GM13976 (cell line): Measurements from ENCODE around the gene ID1.

Source experiments
- DNase-seq: peaks from one replicate; pipeline ENCODE4 v3.0.0; 2012; ENCODE audit warnings: low spot score
- in situ Hi-C: fragments of 300-500 bp; cut with MboI; formaldehyde crosslinking; loops from one replicate; pipeline ENCODE4 v1.12.0; 2022; ENCODE audit warnings: low sequenced_read_pairs, mixed read lengths, inconsistent platforms; ENCODE audit not compliant: unreplicated experiment
- TF ChIP-seq, protein P1 (sequence below): IDR thresholded peaks from 2 replicates; pipeline ENCODE4 v1.5.1; 2012; ENCODE audit warnings: borderline replicate concordance, mild to moderate bottlenecking; ENCODE audit not compliant: insufficient read depth; ENCODE audit errors: extremely low read depth, missing control alignments, control extremely low read depth

ID1 gene

DNA sequence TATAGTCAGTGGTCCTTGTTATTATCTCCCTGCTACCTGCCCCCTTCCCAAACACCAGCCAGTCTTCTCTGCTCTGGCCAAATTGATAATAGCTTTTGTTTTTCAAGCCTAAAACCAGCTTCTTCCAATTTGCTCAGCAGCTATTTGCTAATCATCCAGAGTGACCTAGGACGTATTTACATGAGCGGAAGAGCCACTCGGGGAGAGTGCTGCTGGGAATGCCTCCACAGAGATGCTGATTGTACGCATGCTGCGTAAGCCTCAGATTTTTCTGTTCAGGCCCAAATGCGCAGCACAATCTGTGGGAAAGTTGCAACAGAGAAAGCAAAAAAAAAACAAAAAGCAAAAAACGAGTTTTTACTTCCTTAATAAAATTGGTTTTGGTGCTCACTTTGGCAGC lies 24.4 kb upstream of the ID1 start:
- in situ Hi-C loops: no loop called here
- DNase-seq: no peak
- TF ChIP-seq, protein P1, sequence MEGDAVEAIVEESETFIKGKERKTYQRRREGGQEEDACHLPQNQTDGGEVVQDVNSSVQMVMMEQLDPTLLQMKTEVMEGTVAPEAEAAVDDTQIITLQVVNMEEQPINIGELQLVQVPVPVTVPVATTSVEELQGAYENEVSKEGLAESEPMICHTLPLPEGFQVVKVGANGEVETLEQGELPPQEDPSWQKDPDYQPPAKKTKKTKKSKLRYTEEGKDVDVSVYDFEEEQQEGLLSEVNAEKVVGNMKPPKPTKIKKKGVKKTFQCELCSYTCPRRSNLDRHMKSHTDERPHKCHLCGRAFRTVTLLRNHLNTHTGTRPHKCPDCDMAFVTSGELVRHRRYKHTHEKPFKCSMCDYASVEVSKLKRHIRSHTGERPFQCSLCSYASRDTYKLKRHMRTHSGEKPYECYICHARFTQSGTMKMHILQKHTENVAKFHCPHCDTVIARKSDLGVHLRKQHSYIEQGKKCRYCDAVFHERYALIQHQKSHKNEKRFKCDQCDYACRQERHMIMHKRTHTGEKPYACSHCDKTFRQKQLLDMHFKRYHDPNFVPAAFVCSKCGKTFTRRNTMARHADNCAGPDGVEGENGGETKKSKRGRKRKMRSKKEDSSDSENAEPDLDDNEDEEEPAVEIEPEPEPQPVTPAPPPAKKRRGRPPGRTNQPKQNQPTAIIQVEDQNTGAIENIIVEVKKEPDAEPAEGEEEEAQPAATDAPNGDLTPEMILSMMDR: no peak

DNA sequence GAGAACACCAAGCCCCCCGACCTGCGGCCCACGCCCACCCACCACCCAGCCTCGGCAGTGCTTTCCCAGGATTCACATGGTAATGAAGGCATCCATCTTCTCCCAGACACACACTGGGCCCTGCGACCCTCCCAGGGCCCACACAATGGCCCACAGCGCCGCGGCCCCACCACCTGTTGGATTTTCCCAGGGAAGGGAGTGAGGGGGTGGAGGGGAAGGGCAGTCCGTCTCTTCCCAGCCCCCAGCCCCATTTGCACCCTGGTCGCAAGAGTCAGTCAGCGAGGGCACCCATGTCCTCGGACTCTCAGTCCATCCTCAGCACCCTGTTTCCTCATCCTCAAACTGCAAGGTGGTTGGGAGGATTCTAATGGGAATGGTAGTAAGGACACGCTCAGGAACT lies 23.7 kb upstream of the ID1 start:
- no peak for DNase-seq
- TF ChIP-seq, protein P1: no peak
- in situ Hi-C loops: no loop called here

DNA sequence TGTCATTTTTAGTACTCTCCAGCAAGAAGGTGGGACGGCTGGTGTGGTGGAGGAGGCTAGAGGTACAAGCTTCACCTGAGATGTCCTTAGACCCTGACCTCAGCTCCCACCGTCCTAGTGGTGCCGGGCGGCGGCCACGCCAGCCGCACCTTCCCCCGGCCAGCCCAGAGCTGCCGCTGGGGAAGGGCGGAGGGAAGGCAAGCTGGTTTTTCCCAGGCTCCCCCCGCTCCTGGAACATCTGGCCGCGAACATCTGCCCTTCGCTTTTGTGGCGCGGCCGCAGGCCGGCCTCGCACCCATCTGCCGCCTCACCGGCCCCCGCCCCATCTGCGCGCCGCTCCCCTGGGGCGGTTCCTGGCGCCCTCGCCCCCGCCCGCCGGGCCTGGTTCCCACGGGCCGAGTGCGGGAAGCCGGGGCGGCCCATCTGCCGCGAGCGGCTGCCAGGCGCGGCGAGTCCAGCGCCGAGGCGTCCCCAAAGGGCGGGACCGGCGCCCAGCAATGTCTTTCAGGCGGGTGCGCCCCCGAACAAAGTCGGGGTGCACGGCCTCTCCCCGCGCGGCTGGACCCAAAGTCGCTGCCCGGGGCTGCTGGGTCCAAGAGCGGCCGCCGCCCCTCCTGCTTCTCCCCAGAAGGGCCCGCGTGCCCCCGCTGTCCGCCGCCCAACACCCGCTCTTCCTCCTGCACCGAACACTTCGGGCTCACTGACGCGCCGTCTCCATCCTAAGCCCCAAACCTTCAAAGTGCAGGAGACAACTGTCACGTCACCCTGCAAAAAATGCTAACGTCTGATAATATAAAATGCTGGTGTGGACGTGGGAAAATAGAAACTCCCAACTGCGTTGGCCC lies 17.3 kb upstream of the ID1 start:
- DNase-seq: peak; percentile 73
- in situ Hi-C loops: no loop called here
- TF ChIP-seq, protein P1: no peak

DNA sequence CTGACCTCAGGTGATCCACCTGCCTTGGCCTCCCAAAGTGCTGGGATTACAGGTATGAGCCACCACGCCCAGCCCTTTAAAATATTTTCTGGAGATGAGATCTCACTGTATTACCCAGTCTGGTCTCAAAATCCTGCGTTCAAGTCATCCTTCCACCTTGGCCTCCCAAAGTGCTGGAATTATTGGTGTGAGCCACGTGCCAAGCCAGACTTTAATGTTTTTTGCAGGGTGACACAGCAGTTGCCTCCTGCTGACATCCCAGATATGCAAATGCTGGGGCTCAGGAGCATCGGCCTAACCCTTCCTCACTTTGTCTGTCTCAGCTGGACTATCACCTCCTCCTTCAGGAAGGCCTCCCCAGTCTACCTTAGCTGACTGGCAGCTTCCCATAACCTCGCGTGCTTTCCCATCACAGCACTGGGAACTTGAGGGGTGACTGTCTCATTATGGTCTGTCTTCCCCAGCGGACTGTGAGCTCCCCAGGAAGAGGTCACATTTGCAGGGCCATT lies 14.3 kb upstream of the ID1 start:
- TF ChIP-seq, protein P1: no peak
- in situ Hi-C loops: no loop called here
- no peak for DNase-seq

DNA sequence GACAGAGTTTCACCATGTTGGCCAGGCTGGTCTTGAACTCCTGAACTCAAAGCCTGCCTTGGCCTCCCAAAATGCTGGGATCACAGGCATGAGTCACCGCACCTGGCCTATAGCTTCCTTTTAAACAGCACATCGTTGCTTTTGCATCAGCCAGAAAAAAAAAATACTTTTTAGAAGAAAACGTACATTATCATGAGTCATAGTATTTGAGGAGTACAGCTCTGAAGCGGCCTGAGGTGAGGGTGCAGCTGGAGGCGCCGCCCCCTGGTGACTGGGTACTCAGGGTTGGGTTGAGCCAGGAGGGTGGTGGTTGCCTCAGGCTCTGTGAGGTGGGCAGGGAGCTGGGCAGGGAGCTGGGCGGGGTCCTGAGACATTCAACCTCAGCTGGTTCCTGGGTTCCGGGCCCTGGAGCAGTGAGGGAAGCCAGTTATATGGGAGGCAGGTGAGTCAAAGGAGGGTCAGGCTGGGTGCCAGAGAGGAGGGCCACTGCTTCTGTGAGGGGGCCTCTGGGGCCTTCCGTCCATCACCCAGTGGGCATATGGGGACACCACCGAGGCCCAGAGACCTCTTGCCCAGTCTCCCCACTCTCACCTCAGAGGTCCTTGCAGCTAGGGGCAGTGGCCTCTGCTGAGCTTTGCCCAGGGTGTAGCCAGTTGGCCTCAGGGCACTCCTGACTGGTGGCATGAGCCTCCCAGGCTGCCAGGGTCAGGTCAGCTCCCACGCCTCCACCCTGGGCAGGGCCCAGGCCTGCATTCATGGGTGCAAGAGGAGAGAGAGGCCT lies 11.7 kb upstream of the ID1 start:
- TF ChIP-seq, protein P1: no peak
- in situ Hi-C loops: no loop called here
- no peak for DNase-seq

DNA sequence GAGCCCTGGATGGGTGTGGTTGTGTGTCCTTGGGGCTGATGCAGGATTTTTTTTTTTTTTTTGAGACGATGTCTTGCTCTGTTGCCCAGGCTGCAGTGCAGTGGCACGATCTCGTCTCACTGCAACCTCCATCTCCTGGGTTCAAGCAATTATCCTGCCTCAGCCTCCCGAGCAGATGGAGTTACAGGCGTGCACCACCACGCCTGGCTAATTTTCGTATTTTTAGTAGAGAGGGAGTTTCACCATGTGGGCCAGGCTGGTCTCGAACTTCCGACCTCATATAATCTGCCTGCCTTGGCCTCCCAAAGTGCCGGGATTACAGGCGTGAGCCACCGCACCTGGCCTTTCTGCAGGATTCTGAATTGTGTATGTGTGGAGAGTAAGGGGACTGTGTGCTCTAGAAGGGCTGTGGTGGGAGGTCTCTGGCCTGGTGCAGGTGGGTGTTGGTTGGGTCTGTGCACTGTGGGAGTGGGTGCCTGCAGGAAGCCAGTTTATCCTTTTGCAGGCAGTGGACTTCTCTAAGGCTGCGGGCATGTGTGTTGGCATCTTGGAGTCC lies 11.0 kb upstream of the ID1 start:
- in situ Hi-C loops: no loop called here
- TF ChIP-seq, protein P1: no peak
- DNase-seq: no peak
